HT1080 (cell line): ENCODE results near the gene NEK11. TPM values are rescaled to one million over a fixed set of nuclear protein-coding genes. Genes with fewer than 3 reads are reported as not detected.
A peak's percentile ranks its signal among the peaks of the same experiment; 100 is the strongest.

Experiments used
- DNase-seq: peaks from one replicate; pipeline ENCODE4 v3.0.0-alpha.2; 2015; ENCODE audit warnings: low read depth
- polyA plus RNA-seq, 2 experiments: library from polyadenylated mRNA; depleted of rRNA; stranded (reverse); fragments of >200 nt; gene quantifications; 2 replicates each; pipeline ENCODE4 v1.2.3, GENCODE V29; 2015
- total RNA-seq: library from RNA; depleted of rRNA; stranded (reverse); fragments of >200 nt; shearing (Covaris generic); gene quantifications from 2 replicates; pipeline ENCODE4 v1.2.3, GENCODE V29; 2014; rRNA removed

Gene NEK11, protein sequence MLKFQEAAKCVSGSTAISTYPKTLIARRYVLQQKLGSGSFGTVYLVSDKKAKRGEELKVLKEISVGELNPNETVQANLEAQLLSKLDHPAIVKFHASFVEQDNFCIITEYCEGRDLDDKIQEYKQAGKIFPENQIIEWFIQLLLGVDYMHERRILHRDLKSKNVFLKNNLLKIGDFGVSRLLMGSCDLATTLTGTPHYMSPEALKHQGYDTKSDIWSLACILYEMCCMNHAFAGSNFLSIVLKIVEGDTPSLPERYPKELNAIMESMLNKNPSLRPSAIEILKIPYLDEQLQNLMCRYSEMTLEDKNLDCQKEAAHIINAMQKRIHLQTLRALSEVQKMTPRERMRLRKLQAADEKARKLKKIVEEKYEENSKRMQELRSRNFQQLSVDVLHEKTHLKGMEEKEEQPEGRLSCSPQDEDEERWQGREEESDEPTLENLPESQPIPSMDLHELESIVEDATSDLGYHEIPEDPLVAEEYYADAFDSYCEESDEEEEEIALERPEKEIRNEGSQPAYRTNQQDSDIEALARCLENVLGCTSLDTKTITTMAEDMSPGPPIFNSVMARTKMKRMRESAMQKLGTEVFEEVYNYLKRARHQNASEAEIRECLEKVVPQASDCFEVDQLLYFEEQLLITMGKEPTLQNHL
- total RNA-seq = 2.8 TPM in 2 replicates
- 2.2 and 2.6 TPM in 2 replicates for polyA plus RNA-seq (2015; cell fraction: cytosol; rRNA removed)
- 4.4 and 5.1 TPM in 2 replicates for polyA plus RNA-seq (2015; cell fraction: nucleus; rRNA removed)

DNA sequence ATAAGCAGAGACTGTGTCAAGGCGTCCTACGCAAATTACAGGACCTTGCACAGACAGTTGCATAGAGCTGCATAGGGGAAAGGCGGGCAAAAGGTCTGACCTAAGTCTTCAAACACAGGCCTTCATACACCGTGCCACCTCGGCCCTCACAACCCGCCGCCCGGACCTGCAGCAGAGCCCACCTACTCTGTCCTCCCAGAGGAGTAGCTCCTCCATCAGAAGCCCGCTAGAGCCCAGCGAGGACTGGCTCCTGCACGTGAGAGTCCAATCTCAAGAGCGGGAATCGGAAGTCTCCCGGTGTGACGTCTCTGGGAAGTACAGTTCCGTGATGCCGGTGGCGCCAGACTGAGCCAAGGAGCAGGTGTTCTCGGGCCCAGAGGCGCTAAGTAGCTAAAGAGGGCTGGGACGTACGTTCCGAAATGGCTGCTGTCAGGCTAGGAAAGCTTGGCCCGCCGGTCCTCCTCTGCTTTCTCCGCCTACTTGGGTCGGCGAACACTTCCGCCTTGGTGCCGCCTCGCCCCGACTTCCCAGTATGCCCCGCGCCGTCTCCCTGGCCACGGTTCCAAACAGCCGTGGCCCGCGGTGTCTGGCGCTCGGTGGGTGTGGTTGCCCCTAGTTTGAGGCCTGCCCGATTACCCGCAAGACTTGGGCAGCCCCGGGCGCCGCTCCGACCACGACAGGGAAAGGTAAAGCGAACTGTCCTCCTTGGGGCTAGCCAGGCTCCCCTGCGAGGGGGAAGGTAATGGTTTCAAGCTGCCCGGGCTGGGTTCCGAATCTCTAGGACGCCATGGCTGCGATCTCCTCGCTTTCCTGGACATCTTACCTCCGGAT, at the start of gene NEK11, which contains the start of gene ASTE1:
TSS of gene NEK11 (plus strand) at position 557 of the 831 bp plus-strand sequence. CDS start 2,832 bp downstream, outside the sequence.
TSS of gene ASTE1 (minus strand) at position 505 of the 831 bp plus-strand sequence. CDS start 1,519 bp downstream, outside the sequence.
- peak; percentile 93 for DNase-seq

DNA sequence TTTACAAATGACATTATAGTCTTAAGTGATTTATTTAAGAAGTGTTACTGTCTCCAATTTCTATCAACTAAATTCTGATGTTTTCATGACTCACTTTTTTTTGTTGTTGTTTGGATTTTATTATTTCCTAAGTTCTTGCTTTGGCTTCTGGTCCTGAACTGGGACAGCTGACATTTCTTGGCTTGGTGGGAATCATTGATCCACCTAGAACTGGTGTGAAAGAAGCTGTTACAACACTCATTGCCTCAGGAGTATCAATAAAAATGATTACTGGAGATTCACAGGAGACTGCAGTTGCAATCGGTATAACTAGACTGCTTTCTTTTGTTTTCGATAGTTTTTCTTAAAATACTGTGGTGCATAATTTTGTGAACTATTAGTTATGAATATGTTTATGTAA, 47.6 kb upstream of the NEK11 start:
- no peak for DNase-seq

DNA sequence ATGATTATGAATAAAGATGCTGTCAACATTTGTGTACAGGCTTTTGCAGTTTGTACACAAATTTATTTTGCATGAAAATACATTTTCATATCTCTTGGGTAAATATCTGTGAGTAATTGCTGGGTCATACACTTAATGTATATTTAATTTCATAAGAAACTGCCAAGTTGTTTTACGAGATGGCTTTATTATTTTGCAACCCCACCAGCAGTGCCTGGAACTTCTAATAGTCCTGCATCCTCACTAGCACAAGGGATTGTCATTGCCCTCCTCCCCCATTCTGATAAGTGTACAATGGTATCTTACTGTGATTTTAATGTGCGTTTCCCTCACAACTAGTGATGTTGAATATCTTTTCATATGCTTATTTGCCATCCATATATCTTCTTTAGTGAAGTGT, 45.2 kb upstream of the NEK11 start:
- no peak for DNase-seq

DNA sequence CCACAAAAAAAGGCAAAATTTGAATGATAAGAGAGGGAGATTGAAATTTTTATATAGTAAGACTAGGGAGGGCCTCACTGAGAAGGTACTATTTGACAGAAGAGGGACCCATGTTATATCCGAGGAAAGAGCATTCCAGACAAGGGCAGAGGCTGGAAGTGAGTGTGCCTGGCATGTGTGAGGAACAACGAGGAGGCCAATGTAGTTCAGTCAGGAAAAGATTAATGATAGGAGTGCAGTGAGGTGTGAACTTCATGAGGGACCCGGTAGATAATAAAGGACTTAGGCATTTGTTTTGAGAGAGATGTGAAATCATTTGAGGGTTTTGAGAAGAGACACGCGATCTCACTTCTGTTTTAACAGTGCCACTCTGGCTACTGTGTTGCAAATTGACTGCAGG, 36.4 kb upstream of the NEK11 start:
- no peak for DNase-seq

DNA sequence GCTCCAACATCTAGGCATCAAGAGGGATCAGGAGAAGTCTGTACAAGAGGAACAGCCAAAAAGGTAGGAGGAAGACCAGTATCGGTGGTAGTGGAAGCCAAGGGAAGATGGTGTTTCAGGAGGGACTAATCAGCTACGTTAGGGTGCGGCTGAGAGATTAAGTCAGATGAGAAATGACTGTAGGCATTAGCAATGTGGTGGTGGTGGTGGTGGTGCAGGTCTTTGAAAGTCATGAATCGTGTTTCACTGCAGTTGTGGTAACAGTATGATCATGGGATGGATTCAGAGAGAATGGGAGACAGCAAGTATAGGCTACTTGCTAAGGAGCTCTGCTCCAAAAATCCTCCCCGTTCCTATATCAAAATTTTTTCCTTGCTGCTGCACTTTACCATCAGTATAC, 35.6 kb upstream of the NEK11 start:
- DNase-seq = no peak

DNA sequence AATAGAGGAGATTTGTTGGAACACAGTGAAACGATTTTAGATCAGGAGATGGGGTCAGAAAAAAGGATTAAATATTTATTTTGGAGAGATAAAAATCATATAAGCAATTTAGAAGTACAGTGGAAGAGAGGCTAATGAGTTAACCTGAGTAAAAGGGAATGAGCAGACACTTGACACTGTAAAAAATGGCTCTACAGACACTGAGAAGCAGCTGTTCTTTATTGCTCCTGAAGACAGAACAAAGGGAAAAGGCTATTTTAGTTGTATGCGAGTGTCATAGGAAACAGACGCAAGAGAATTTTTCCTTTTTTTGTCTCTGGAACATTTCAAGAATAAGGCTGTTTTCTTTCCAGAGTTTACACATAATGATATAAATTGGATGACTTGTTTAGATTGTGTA, 34.3 kb upstream of the NEK11 start:
- no peak for DNase-seq

DNA sequence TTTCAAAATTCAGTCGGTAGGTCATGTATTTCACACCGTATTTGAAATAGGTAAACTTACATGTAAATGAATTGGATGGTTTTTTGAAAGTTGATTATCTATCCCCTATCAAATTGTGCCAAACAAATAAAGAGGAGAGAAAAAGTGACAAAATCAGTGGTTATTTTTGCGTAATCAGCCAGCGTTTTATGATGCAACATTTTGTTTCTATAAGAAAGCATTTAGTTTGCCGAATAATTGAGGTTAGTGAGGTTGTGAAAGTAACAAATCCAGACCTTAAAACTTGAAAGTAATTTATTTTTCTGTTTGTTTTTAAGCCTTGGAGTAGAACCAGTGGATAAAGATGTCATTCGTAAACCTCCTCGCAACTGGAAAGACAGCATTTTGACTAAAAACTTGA, 29.4 kb upstream of the NEK11 start:
- no peak for DNase-seq

DNA sequence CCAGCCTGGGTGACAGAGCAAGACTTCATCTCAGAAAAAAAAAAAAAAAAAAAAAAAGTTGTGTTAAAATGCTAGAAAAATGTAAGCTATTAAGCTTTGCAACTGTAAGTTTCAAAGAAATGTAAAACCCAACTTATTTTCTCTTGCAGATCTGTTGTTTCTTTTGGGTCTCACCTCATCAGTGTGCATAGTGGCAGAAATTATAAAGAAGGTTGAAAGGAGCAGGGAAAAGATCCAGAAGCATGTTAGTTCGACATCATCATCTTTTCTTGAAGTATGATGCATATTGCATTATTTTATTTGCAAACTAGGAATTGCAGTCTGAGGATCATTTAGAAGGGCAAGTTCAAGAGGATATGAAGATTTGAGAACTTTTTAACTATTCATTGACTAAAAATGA, 25.6 kb upstream of the NEK11 start:
- DNase-seq = no peak

DNA sequence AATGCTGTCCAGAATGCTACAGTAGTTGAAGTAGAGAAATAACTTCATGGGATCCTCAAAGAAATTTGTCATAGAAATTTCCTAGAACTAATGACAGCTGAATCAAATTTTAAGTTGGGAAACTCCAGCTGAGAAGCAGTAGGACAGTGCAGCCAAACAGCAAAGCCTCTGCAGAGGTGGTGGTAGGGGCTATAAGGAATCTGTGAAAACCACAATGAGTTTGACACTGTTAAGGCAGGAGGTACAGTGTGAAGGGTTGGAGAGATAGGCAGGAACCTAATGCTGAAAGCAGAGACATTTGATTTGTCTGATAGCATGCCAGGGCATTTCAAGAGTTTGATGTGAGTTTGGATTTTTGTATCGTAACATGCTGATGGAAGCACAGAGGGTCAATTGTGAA, 22.1 kb upstream of the NEK11 start:
- no peak for DNase-seq

DNA sequence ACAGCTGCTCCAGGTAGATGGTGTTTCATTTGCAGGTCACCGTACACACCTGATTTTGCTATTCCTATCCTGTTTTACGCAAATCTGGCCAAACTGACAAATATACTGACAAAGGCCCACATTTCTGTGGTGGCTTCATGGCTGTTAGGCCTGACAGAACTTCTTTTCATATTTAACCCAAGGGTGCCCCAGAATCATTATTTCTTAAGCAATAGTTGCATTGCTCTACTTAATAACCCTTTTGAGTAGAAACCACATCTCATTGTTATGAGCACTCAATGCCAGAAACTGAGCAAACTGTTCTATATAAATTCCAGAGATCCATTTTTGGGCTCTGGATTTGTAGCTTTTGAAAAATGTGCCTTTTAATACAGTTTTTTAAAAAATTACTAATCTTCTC, 19.4 kb upstream of the NEK11 start:
- DNase-seq = no peak

DNA sequence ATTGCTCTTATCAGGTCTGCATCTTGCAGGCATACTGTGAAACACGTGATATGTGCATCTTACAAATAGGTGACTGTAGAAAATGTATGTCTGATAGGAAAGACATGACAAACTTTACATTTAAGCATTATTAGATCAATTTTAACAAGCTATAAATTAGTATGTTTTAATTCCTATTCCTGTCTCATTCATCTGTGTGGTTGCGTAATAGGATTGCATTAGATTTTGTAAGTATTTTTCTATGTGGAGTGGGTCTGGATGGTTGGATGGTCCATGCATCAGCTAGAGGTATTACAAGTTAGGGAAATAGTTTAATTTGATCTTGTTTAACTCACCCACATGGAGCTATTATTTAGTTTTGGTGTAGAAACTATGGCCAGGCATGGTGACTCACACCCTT, 18.9 kb upstream of the NEK11 start:
- DNase-seq = peak; percentile 48

DNA sequence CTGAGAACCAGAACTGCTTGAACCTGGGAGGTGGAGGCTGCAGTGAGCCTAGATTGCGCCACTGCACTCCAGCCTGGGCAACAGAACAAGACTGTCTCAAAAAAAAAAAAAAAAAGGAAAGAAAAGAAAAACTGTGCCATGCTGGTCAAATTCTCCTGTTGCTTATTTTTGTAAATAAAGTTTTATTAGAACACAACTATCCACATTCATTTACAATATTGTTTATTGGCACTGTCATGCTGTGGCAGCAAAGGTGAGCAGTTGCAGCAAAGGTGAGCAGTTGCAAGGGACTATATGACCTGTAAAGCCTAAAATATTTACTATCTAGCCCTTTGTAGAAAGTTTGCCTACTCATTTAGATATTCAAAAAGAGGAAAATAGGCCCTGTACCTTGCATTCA, 18.4 kb upstream of the NEK11 start:
- DNase-seq = no peak

DNA sequence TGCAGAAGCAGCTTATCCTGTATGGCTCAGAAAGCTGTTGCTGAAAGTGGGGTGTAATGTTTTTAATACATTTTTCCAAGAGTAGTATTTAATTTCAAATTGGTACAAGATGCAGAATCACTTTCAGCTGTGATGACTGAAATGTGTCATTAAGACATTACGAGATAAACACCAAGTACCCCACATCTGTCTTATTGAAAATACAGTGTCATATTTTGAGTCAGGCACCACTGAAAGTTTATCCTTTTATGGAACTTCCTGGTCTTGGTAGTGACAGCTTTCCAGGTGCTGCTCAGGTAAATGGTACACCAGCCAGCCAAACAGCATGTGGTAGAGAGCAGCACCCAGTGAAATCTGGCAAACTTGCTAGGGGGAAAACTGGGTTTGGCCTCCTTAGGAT, 17.0 kb upstream of the NEK11 start:
- DNase-seq = no peak

DNA sequence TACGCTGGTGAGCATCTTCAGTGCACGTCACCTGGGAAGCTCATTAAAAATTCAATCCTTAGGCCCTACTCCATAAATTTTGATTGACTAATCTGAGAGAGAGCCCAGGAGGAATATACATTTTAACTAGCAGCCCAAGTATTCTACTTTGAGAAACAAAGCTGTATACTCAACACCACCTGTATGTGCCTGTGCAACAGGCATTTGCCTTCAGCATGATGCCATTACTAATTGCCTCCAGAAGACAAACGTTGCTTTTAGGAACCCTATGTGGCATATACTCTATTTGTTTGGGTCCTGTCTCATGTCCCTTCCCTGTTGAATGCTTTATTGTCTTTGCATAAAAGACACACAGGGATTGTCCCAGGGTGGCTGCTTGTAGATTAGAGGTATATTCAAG, 7.7 kb upstream of the NEK11 start:
- DNase-seq = no peak

DNA sequence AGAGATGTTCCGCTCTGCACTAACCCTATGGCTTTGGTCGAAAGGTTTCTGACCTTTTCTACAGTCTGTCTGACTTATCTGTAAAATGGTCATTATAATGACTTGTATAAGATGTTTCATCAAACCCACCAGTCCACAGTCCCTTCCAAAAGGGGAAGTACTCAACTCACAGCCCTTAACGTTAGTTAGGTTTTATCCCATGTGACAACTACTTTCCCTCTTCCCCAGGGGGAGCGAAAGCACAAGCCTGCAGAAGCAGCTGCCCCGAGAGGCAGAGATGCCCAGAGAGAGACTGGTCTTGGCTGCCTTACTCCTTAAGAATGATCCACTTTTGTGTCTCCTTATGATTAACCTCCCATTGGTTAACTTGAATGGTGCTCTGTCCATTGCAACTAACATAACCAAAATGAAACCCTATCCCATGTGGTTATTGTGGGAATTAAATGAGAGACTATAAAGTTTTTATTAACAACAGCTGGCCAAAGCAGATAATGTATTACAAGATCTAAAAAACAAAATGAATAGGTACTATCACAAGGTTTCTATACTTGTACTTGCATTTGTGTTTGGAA, 6.5 kb upstream of the NEK11 start:
- no peak for DNase-seq

DNA sequence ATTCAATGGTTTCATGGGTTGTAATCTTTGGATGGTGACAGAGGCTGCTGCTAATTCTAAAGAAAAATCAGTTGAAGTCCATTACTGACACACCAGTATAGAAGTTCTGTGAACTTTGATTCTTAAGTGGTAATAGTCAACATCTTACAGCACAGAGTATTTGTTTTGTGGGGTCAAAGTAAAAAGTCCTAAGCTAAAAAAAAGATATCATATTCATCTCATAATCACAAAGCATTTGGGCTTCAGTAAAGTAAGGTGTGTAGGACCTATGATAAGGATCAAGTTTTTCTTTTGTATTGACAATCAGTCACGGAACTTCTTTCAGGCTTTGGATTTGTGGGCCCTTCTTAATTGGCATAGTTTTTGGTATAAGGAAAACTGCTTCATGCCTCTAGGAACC, 1.1 kb upstream of the NEK11 start:
- DNase-seq = no peak

DNA sequence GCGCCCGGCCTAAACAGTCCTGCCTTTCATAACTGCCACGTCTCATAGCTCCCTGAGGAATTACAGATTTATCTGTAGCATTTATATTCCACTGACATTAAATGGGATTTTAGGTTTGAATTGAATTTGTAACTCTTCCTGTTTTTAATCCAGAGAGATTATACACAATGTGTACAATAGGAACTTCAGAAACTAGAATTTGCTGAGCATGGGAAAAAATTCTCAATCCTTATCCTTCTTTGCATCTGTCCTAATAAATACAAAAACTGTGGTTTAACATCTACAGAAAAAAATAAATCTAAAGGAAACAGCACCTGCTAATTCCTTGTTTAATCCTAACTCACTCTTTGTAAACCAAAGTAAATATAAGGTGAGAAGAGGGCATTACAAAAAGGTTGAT, 2.2 kb downstream of the NEK11 start:
- no peak for DNase-seq

DNA sequence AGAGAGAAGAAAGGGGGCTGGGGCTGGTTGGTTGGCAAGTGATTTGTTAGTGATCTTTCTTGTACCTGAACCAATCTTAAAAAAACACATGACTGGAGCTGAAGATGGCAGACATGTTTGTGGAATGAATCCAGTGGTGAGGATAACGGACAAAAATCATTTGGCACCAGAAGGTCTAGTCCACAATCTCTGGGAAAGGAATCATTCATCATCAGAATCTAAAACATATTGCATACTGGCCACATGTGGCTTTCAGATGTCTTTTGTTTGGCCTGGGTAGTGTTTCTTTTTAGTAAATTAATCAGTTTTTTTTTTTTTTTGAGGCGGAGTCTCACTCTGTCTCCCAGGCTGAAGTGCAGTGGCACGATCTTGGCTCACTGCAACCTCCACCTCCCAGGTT, 5.0 kb downstream of the NEK11 start:
- no peak for DNase-seq

DNA sequence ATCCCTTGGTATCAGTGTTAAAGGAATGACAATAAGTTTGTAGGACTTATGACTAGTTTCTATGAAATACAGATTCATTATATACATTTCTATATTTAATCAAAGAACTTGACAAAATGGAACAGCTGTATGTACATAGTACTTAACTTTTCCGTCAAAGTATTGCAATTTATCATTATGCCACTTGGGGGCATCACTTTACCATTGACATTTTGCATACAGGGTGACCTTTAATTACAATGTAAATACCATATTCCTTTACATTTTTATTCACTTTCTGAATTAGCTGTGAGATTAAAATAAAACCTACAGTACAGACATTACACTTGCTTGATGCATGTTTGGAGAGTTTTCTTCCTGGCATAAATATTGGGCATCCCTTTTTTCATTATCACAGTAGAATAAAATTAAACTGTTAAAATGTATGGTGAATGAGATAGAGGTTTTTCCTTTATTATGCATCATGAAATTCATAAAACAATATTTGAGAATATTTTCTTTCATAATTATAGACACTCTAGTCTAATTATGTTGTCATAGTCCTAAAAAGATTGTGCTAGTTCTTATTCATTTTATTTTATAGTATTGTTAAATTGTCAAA, 6.9 kb downstream of the NEK11 start:
- DNase-seq = peak; percentile 28

DNA sequence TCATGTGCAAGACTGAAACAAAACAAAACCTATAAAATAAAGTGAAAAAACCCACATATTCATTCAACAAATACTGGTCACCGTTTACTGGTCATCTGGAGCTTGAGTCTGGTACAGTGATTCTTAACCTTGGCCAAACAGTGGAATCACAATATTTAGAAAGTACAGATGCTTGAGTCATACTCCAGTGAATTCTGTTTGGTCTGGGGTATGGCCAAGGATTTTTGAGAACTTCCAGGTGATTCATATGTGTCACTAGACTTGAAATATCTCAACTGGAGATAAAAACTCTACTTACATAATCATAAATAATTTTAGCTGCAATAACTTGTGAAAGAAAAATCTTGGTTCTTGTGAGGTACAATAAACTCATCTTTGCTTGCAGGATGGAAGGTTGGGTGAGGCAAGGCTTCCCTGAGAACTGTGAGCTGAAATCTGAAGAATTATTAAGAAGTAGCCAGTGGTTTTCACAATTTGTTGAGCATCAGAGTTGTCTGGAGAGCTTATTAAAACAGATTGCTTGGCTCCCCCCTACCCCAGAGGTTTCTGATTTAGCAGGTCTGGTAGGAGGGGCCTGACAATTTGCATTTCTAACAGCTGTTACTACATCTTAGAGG, 9.6 kb downstream of the NEK11 start:
- DNase-seq = peak; percentile 68

DNA sequence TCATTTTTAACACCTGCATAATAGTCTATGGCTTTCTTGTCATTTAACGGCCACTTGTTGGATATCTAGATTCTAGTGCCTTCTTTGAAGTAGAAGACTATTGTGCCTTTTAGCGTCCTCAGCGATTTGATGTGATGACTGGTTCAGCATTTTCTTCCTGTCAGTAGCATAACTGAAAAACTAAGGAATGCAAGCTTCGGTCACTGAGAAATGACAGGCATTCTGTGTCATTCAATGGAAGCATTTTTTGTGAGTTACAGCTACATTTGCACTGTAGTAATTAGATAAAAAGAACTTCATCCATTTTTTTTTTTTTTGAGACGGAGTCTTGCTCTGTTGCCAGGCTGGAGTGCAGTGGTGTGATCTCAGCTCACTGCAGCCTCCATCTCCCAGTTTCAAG, 10.3 kb downstream of the NEK11 start:
- DNase-seq = peak; percentile 21
